Lower leg skin (tissue), 3 donors: ENCODE measurements around the gene OR2F2.

Experiments
- CTCF ChIP-seq, 3 donors: fragments of 450-650 bp; IDR thresholded peaks; one replicate each; pipeline ENCODE4 v1.5.1; 2016; ENCODE audit warnings: antibody characterized with exemption in 3 of 3, mild to moderate bottlenecking in 3 of 3, moderate library complexity in 2 of 3
- POLR2A ChIP-seq, 2 donors: fragments of 450-650 bp; IDR thresholded peaks; one replicate each; pipeline ENCODE4 v1.6.1; 2016 to 2017; ENCODE audit warnings: antibody characterized with exemption in 2 of 2, mild to moderate bottlenecking in 1 of 2, moderate library complexity in 1 of 2

- TF ChIP-seq CTCF (IDR thresholded peaks at IDR 0.05): no peak
- TF ChIP-seq POLR2A (IDR thresholded peaks at IDR 0.05): no peak
Measured at GRCh38 chr7:143973870-143974416, 38.9 kb downstream of the OR2F2 start.
